ENCODE measurements around the gene EZR. TPM values are rescaled to one million over a fixed set of nuclear protein-coding genes. Genes with fewer than 3 reads are reported as not detected.
A peak's percentile ranks its signal among the peaks of the same experiment; 100 is the strongest.

The EZR gene
- total RNA-seq, 4 donors from 2014 or later = 208 to 339 (median 285) TPM

- TF ChIP-seq CTCF (IDR thresholded peaks at IDR 0.05) (no peak), POLR2A (IDR thresholded peaks at IDR 0.05) (no peak)
- intact Hi-C loops (cut with DNase I) = no loop called here
- Histone ChIP-seq H3K9me3 (no peaks in the 10 kb centered on the region), H3K27me3 (no peaks in the 10 kb centered on the region), H3K36me3 (peaks cover 0 to 21% (median under 1%) of the 10 kb centered on the region in 3 donors), H3K4me3 (no peak overlapping the region), H3K4me1 (peaks cover 0 to 29% (median 0%) of the 10 kb centered on the region in 3 donors), H3K27ac (peak overlapping the region in 2 of 4 donors; percentile 2 to 33)
- no peak for DNase-seq
- WGBS, 2 donors = 75 to 85% methylated on average over 5 to 7 of the region's 18 CpGs
Measured at GRCh38 chr6:158758941-158759479, 60.2 kb downstream of the EZR start.

- Histone ChIP-seq H3K4me3 (no peak overlapping the region), H3K27me3 (no peaks in the 10 kb centered on the region), H3K9me3 (no peaks in the 10 kb centered on the region), H3K4me1 (peaks cover 0 to 24% (median 0%) of the 10 kb centered on the region in 3 donors), H3K36me3 (peaks cover 0 to 21% (median 0%) of the 10 kb centered on the region in 3 donors), H3K27ac (no peak overlapping the region)
- intact Hi-C loops (cut with DNase I) = no loop called here
- WGBS, 2 donors = 78 to 84% methylated on average over 6 to 7 of the region's 9 CpGs
- TF ChIP-seq POLR2A (IDR thresholded peaks at IDR 0.05) = no peak
- TF ChIP-seq CTCF (IDR thresholded peaks at IDR 0.05) = no peak
- no peak for DNase-seq
Measured at GRCh38 chr6:158758451-158758860, 60.7 kb downstream of the EZR start.

GRCh38 chr6:158757753-158758090 lies 61.4 kb downstream of the EZR start:
- WGBS, 2 donors = 90 to 97% methylated on average over 5 to 9 of the region's 9 CpGs
- no peaks in the 10 kb centered on the region for H3K27me3 ChIP-seq
- intact Hi-C loops (cut with DNase I) = no loop called here
- peaks cover 0 to 20% (median 0%) of the 10 kb centered on the region in 3 donors for H3K4me1 ChIP-seq
- no peaks in the 10 kb centered on the region for H3K9me3 ChIP-seq
- H3K27ac ChIP-seq = no peak overlapping the region
- DNase-seq = no peak
- TF ChIP-seq POLR2A (IDR thresholded peaks at IDR 0.05) (no peak), CTCF (IDR thresholded peaks at IDR 0.05) (no peak)
- no peak overlapping the region for H3K4me3 ChIP-seq
- H3K36me3 ChIP-seq = peaks cover 0 to 21% (median 0%) of the 10 kb centered on the region in 3 donors

GRCh38 chr6:158756977-158757752 lies 62.0 kb downstream of the EZR start:
- no peak overlapping the region for H3K4me3 ChIP-seq
- no peak overlapping the region for H3K27ac ChIP-seq
- WGBS, 2 donors = 93 to 95% methylated on average over 12 to 14 of the region's 25 CpGs
- no peaks in the 10 kb centered on the region for H3K27me3 ChIP-seq
- DNase-seq = no peak
- peaks cover 0 to 16% (median 0%) of the 10 kb centered on the region in 3 donors for H3K36me3 ChIP-seq
- intact Hi-C loops (cut with DNase I) = no loop called here
- peaks cover 0 to 25% (median 0%) of the 10 kb centered on the region in 3 donors for H3K4me1 ChIP-seq
- no peak for TF ChIP-seq CTCF (IDR thresholded peaks at IDR 0.05)
- no peak for TF ChIP-seq POLR2A (IDR thresholded peaks at IDR 0.05)
- no peaks in the 10 kb centered on the region for H3K9me3 ChIP-seq

GRCh38 chr6:158756126-158756525 lies 63.0 kb downstream of the EZR start:
- Histone ChIP-seq H3K9me3 (no peaks in the 10 kb centered on the region), H3K36me3 (peaks cover 0 to 11% (median 0%) of the 10 kb centered on the region in 3 donors), H3K4me1 (peaks cover 0 to 25% (median 0%) of the 10 kb centered on the region in 3 donors), H3K27me3 (no peaks in the 10 kb centered on the region), H3K4me3 (no peak overlapping the region), H3K27ac (no peak overlapping the region)
- WGBS, 2 donors = 57 to 83% methylated on average over 3 to 8 of the region's 9 CpGs
- TF ChIP-seq POLR2A (IDR thresholded peaks at IDR 0.05) = no peak
- no peak for TF ChIP-seq CTCF (IDR thresholded peaks at IDR 0.05)
- DNase-seq = no peak
- intact Hi-C loops (cut with DNase I) = no loop called here

All from esophagus squamous epithelium (tissue), 5 donors.